Nephron (organoid): Measurements from ENCODE around the gene ZC3H18.

Experiments used
- H3K27ac Mint-ChIP-seq, 3 experiments: 2 replicates each; pipeline ENCODE4 v1.8.0; 2020; ENCODE audit warnings: mixed read lengths in 3 of 3, mild to moderate bottlenecking in 2 of 3, moderate library complexity in 1 of 3
- H3K27me3 Mint-ChIP-seq: 2 replicates; pipeline ENCODE4 v1.8.0; 2021; ENCODE audit warnings: low read depth, mild to moderate bottlenecking, moderate library complexity, mixed read lengths
- H3K36me3 Mint-ChIP-seq: 2 replicates; pipeline ENCODE4 v1.8.0; 2020; ENCODE audit warnings: low read depth, mixed read lengths
- H3K4me1 Mint-ChIP-seq: 2 replicates; pipeline ENCODE4 v1.8.0; 2020; ENCODE audit warnings: mixed read lengths
- H3K4me3 Mint-ChIP-seq, 3 experiments: 2 replicates each; pipeline ENCODE4 v1.8.0; 2020; ENCODE audit warnings: mild to moderate bottlenecking in 3 of 3, mixed read lengths in 3 of 3, moderate library complexity in 2 of 3
- H3K9me3 Mint-ChIP-seq: 2 replicates; pipeline ENCODE4 v1.8.0; 2020; ENCODE audit warnings: mixed read lengths
- TF ChIP-seq, protein P1 (sequence below), 3 experiments: fragments of 200-600 bp; sonication (generic); IDR thresholded peaks; one replicate each; pipeline ENCODE4 v1.5.0; 2021; ENCODE audit warnings: antibody characterized with exemption in 3 of 3; ENCODE audit not compliant: unreplicated experiment in 3 of 3

The ZC3H18 gene

DNA sequence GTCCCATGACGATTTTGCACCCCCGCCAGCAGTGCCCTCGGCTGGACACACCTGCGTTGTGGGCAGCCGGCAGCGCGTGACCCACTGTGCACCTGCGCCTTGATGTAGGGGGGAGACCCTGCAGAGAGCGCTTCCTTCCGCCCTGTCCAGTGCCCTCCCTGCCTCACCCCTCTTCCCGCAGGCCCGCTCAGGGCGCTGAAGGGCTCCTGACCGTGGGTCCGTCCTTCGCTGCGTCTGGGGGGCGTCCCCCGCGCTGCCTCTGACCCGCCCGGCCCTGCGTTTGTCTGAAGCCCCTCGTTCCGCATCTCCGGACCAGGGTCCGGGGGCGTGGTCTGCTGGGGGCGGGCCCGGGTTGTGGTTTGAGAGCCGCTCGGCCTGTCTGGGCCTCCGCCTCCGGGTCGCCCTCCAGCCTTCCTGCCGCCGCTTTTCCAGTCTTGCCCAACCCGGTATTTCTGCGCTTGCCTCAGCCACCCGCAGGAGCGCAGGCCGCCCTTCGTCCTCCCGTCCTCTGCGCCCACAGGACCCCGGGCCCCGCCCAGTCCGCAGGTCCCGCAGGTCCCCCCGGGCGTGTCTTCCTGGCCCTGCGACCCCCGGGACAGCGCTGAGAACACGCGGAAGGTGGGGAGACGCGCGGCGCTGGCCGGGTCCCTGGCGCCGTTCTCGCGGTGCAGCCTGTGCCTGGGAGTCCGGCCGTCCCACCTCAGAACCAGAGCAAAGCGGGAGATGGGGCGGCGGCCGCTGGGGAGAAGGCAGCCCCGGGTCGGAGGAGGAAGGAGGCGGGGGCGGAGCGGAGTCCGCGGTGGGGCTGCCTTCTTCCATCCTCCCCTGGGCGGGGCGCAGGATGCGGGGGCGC, 64.2 kb downstream of the ZC3H18 start:
- peaks cover 38% of the 10 kb centered on the region for H3K27me3 Mint-ChIP-seq
- peaks cover 15% of the 10 kb centered on the region for H3K36me3 Mint-ChIP-seq
- peak overlapping the region in 1 of 3 experiments; percentile 55 for H3K4me3 Mint-ChIP-seq
- H3K27ac Mint-ChIP-seq = no peak overlapping the region
- H3K4me1 Mint-ChIP-seq = no peaks in the 10 kb centered on the region
- no peaks in the 10 kb centered on the region for H3K9me3 Mint-ChIP-seq
- TF ChIP-seq, protein P1, sequence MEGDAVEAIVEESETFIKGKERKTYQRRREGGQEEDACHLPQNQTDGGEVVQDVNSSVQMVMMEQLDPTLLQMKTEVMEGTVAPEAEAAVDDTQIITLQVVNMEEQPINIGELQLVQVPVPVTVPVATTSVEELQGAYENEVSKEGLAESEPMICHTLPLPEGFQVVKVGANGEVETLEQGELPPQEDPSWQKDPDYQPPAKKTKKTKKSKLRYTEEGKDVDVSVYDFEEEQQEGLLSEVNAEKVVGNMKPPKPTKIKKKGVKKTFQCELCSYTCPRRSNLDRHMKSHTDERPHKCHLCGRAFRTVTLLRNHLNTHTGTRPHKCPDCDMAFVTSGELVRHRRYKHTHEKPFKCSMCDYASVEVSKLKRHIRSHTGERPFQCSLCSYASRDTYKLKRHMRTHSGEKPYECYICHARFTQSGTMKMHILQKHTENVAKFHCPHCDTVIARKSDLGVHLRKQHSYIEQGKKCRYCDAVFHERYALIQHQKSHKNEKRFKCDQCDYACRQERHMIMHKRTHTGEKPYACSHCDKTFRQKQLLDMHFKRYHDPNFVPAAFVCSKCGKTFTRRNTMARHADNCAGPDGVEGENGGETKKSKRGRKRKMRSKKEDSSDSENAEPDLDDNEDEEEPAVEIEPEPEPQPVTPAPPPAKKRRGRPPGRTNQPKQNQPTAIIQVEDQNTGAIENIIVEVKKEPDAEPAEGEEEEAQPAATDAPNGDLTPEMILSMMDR (IDR thresholded peaks at IDR 0.05; ENCODE audit: unreplicated experiment in 3 of 3) = no peak

DNA sequence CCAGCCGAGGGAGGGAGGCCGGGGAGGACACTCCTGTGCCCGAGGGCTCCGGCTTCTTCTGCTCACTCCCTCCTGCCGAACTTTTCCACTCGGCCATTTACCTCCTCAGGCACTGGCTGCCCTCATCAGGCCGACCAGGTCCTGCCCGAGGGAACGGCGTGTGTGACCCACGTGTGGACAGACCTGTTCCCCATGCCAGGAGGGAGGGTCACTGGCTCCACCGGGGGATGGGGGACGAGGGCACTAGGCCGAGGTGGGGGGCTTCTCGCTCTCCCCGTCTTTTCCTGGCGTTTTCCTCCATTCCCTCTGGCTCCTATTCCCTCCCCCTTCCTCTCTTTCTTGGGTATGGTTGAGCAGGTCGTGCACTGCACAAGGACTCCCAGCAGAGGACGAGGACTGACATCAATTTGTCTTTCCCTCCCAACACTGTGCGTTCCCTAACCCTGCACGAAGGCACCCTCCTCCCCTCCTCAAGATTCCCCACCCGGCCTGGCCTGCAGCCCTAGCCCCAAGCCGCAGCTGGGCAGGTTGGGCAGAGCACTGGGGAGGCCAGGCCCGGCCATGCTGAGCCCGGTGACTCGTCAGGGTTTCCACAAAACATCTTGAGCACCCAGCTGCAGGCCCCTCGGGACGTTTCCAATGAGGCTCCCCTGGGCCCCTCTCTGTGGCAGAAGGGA, 64.9 kb downstream of the ZC3H18 start:
- H3K36me3 Mint-ChIP-seq = peaks cover 12% of the 10 kb centered on the region
- H3K27me3 Mint-ChIP-seq = peaks cover 43% of the 10 kb centered on the region
- TF ChIP-seq, protein P1 (IDR thresholded peaks at IDR 0.05; ENCODE audit: unreplicated experiment in 3 of 3) = no peak
- H3K27ac Mint-ChIP-seq = no peak overlapping the region
- H3K9me3 Mint-ChIP-seq = no peaks in the 10 kb centered on the region
- no peaks in the 10 kb centered on the region for H3K4me1 Mint-ChIP-seq
- H3K4me3 Mint-ChIP-seq = peak overlapping the region in 2 of 3 experiments; percentile 15 to 48

DNA sequence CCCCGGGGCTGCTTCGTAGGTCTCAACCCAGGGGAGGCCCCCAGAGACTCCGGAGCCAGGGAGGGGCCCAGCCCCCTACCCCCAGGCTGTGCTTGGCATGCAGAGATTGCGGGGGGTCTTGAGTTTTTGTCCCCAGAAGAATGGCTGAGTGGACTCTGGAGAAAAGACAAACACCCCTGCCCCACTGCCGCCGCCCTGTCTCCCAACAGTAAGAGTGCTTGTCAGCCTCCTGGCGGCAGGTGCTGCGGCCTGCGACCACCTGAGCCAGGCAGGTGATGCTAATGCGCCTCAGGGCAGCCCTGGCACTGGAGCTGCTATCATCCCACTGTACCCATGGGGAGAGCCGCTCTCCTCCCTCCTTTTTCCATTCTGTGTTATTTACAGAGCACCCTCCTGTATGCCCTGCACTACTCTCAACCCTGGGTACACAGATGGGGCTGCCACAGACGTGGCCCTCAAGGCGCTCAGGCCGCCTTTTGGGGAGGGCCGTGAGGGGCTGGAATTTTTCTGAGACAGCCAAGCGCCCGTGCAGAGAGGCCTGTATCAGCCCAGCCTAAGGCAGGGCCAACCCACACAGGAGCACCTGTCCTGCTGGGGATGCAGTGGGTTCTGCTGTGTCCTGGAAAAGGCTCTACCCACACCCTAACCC, 65.6 kb downstream of the ZC3H18 start:
- peak overlapping the region in 1 of 3 experiments; percentile 48 for H3K4me3 Mint-ChIP-seq
- H3K36me3 Mint-ChIP-seq = peaks cover 12% of the 10 kb centered on the region
- H3K4me1 Mint-ChIP-seq = no peaks in the 10 kb centered on the region
- H3K9me3 Mint-ChIP-seq = no peaks in the 10 kb centered on the region
- H3K27ac Mint-ChIP-seq = no peak overlapping the region
- peaks cover 49% of the 10 kb centered on the region for H3K27me3 Mint-ChIP-seq
- TF ChIP-seq, protein P1 (IDR thresholded peaks at IDR 0.05; ENCODE audit: unreplicated experiment in 3 of 3) = no peak

DNA sequence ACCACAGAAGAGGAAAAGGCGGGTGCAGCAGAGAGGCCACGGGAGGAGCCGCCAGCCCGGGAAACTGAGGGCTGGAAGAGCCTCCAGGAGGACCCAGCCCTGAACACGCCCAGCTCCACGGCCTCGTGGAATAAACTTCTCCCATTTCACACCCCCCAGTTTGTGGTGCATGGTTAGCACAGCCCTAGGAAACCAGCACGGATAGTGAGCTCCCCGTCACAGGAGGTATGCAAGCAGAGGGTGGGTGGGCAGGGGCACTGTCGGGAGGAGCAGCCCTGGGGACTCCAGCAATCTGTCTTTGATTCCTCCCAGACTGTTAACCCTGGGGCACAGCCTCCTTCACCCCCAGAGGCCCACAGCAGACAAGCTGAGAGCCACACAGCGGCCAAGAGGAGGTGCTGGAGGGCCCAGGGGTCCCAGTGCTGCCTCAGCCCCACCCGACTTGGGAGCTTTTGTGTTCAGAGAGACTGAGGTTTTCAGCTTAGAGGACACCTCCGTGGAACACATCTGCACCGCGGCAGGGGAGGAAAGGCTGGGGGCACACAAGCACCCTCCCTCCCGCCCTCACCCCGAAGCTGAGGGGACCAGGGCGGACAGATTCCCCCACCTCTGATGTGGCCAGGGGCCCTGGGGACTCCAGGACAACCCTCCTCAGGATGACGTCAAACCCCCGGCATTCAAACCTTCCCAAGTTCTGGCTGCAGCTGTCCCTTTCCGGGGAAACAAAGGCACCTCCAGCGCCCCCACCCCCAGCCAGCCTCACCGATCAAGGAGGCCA, 66.5 kb downstream of the ZC3H18 start:
- Mint-ChIP-seq H3K27me3 (peaks cover 49% of the 10 kb centered on the region), H3K9me3 (no peaks in the 10 kb centered on the region), H3K27ac (peak overlapping the region in 1 of 3 experiments; percentile 16), H3K4me3 (peak overlapping the region in 1 of 3 experiments; percentile 1), H3K36me3 (peaks cover 5% of the 10 kb centered on the region), H3K4me1 (no peaks in the 10 kb centered on the region)
- TF ChIP-seq, protein P1 (IDR thresholded peaks at IDR 0.05; ENCODE audit: unreplicated experiment in 3 of 3) = no peak

DNA sequence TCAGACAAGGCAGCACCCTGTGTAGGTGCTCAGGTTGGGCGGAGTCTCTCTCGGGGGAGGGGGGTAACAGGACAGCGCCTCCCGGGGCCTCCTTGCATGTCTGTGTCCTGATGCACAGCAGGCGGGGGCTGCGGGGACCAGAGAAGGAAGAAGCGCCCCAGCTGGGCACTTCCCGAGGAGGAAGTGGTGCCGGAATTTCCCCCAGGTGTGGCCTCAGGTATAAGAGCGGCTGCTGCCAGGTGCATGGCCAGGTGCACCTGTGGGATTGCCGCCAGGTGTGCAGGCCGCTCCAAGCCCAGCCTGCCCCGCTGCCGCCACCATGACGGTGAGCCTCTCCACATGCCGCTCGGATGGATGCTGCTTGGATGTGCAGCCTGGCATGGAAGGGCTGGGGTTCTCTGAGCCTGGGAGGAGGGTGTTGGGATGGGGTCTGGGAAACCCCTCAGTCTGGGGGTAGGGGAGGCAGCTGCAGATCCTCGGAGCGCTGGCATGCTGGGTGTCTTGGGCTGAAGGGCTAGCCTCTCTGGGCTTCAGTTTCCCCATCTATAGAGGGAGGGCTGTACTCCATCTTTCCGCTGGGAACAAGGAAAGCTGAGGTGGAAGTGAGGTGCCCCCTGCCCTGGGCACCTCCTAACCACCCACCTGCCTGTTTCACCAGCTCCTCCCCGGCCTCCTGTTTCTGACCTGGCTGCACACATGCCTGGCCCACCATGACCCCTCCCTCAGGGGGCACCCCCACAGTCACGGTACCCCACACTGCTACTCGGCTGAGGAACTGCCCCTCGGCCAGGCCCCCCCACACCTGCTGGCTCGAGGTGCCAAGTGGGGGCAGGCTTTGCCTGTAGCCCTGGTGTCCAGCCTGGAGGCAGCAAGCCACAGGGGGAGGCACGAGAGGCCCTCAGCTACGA, 68.4 kb downstream of the ZC3H18 start, which contains the start of gene IL17C:
TSS of gene IL17C (plus strand) at position 250 of the 908 bp plus-strand sequence. CDS start at position 320, 70 bp downstream.
- H3K27ac Mint-ChIP-seq = no peak within 1 kb of the TSS
- TF ChIP-seq, protein P1 (IDR thresholded peaks at IDR 0.05; ENCODE audit: unreplicated experiment in 3 of 3) = no peak
- H3K27me3 Mint-ChIP-seq = peaks cover 48% of the 10 kb centered on the region
- H3K4me3 Mint-ChIP-seq = no peak within 1 kb of the TSS
- H3K36me3 Mint-ChIP-seq = no peaks in the 10 kb centered on the region
- no peaks in the 10 kb centered on the region for H3K9me3 Mint-ChIP-seq
- no peaks in the 10 kb centered on the region for H3K4me1 Mint-ChIP-seq
